ENCODE measurements around the gene RRP7A.

GRCh38 chr22:42533638-42533977 lies 14.0 kb upstream of the RRP7A start:
- TF ChIP-seq EZH2phosphoT487 (conservative IDR thresholded peaks at IDR 0.05; ENCODE audit: low read length) = no peak
- TF ChIP-seq, protein P1, sequence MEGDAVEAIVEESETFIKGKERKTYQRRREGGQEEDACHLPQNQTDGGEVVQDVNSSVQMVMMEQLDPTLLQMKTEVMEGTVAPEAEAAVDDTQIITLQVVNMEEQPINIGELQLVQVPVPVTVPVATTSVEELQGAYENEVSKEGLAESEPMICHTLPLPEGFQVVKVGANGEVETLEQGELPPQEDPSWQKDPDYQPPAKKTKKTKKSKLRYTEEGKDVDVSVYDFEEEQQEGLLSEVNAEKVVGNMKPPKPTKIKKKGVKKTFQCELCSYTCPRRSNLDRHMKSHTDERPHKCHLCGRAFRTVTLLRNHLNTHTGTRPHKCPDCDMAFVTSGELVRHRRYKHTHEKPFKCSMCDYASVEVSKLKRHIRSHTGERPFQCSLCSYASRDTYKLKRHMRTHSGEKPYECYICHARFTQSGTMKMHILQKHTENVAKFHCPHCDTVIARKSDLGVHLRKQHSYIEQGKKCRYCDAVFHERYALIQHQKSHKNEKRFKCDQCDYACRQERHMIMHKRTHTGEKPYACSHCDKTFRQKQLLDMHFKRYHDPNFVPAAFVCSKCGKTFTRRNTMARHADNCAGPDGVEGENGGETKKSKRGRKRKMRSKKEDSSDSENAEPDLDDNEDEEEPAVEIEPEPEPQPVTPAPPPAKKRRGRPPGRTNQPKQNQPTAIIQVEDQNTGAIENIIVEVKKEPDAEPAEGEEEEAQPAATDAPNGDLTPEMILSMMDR (IDR thresholded peaks at IDR 0.05; ENCODE audit: insufficient read depth, low read length, poor library complexity, severe bottlenecking) = no peak

All from SU-DHL-6 (cell line).